Measurements from ENCODE around the gene RTL9.
A peak's percentile ranks its signal among the peaks of the same experiment; 100 is the strongest.

The RTL9 gene

GRCh38 chrX:110338935-110339334 lies 19.7 kb upstream of the RTL9 start:
- no peaks in the 10 kb centered on the region for H3K9me3 ChIP-seq
- no peak overlapping the region for H3K4me3 ChIP-seq
- no peaks in the 10 kb centered on the region for H4K20me1 ChIP-seq
- no peak for TF ChIP-seq Cebpa-rat (IDR thresholded peaks at IDR 0.05)
- peaks cover 30% of the 10 kb centered on the region for H3K27me3 ChIP-seq
- peaks cover 16% of the 10 kb centered on the region for H3K4me1 ChIP-seq
- no peaks in the 10 kb centered on the region for H3K36me3 ChIP-seq
- no peak overlapping the region for H3K9ac ChIP-seq
- H3K4me2 ChIP-seq: no peak overlapping the region
- no peak overlapping the region for H3K27ac ChIP-seq

- Histone ChIP-seq H3K4me1 (peaks cover 16% of the 10 kb centered on the region), H3K9me3 (no peaks in the 10 kb centered on the region), H3K9ac (no peak overlapping the region), H4K20me1 (no peaks in the 10 kb centered on the region), H3K36me3 (no peaks in the 10 kb centered on the region), H3K27ac (peak overlapping the region; percentile 40), H3K27me3 (peaks cover 14% of the 10 kb centered on the region; the same call in 1 of the 2 replicates), H3K4me2 (peak overlapping the region; percentile 47), H3K4me3 (no peak overlapping the region)
- no peak for TF ChIP-seq Cebpa-rat (IDR thresholded peaks at IDR 0.05)
Measured at GRCh38 chrX:110341189-110342035, 17.2 kb upstream of the RTL9 start.

- H3K4me1 ChIP-seq: peaks cover 1% of the 10 kb centered on the region; the same call in 1 of the 2 replicates
- H3K36me3 ChIP-seq: no peaks in the 10 kb centered on the region
- no peak overlapping the region for H3K9ac ChIP-seq
- no peaks in the 10 kb centered on the region for H3K9me3 ChIP-seq
- peaks cover 42% of the 10 kb centered on the region for H3K27me3 ChIP-seq
- no peak overlapping the region for H3K4me2 ChIP-seq
- no peak for TF ChIP-seq Cebpa-rat (IDR thresholded peaks at IDR 0.05)
- H3K27ac ChIP-seq: no peak overlapping the region
- no peaks in the 10 kb centered on the region for H4K20me1 ChIP-seq
- H3K4me3 ChIP-seq: no peak overlapping the region
Measured at GRCh38 chrX:110346681-110347080, 12.0 kb upstream of the RTL9 start.

- Histone ChIP-seq H3K4me3 (no peak overlapping the region), H3K27me3 (peaks cover 85% of the 10 kb centered on the region), H4K20me1 (no peaks in the 10 kb centered on the region), H3K4me1 (no peaks in the 10 kb centered on the region), H3K4me2 (no peak overlapping the region), H3K36me3 (no peaks in the 10 kb centered on the region), H3K27ac (no peak overlapping the region), H3K9me3 (no peaks in the 10 kb centered on the region), H3K9ac (no peak overlapping the region)
- no peak for TF ChIP-seq Cebpa-rat (IDR thresholded peaks at IDR 0.05)
Measured at GRCh38 chrX:110359273-110359672, 625 bp downstream of the RTL9 start.

- H3K4me1 ChIP-seq: no peaks in the 10 kb centered on the region
- H3K36me3 ChIP-seq: no peaks in the 10 kb centered on the region
- H3K27ac ChIP-seq: no peak overlapping the region
- peaks cover 88% of the 10 kb centered on the region for H3K27me3 ChIP-seq
- TF ChIP-seq Cebpa-rat (IDR thresholded peaks at IDR 0.05): no peak
- H3K4me3 ChIP-seq: no peak overlapping the region
- H3K9ac ChIP-seq: no peak overlapping the region
- no peaks in the 10 kb centered on the region for H3K9me3 ChIP-seq
- H3K4me2 ChIP-seq: no peak overlapping the region
- H4K20me1 ChIP-seq: no peaks in the 10 kb centered on the region
Measured at GRCh38 chrX:110363244-110363643, 4.6 kb downstream of the RTL9 start.

- Histone ChIP-seq H3K27ac (no peak overlapping the region), H3K9me3 (no peaks in the 10 kb centered on the region), H3K36me3 (no peaks in the 10 kb centered on the region), H4K20me1 (peaks cover 5% of the 10 kb centered on the region; the same call in 1 of the 2 replicates), H3K4me3 (no peak overlapping the region), H3K27me3 (peaks cover 94% of the 10 kb centered on the region), H3K4me2 (no peak overlapping the region), H3K9ac (no peak overlapping the region), H3K4me1 (no peaks in the 10 kb centered on the region)
- TF ChIP-seq Cebpa-rat (IDR thresholded peaks at IDR 0.05): no peak
Measured at GRCh38 chrX:110373310-110373709, 14.7 kb downstream of the RTL9 start.

GRCh38 chrX:110374559-110374958 lies 15.9 kb downstream of the RTL9 start:
- Histone ChIP-seq H3K9ac (no peak overlapping the region), H3K4me2 (no peak overlapping the region), H3K27me3 (peaks cover 96% of the 10 kb centered on the region), H3K36me3 (no peaks in the 10 kb centered on the region), H3K4me3 (no peak overlapping the region), H3K9me3 (no peaks in the 10 kb centered on the region), H3K27ac (no peak overlapping the region), H4K20me1 (peaks cover 5% of the 10 kb centered on the region; the same call in 1 of the 2 replicates), H3K4me1 (no peaks in the 10 kb centered on the region)
- no peak for TF ChIP-seq Cebpa-rat (IDR thresholded peaks at IDR 0.05)

- Histone ChIP-seq H4K20me1 (peaks cover 5% of the 10 kb centered on the region; the same call in 1 of the 2 replicates), H3K4me3 (no peak overlapping the region), H3K27me3 (peaks cover 75% of the 10 kb centered on the region), H3K36me3 (no peaks in the 10 kb centered on the region), H3K9ac (no peak overlapping the region), H3K27ac (no peak overlapping the region), H3K4me1 (no peaks in the 10 kb centered on the region), H3K4me2 (no peak overlapping the region), H3K9me3 (no peaks in the 10 kb centered on the region)
- TF ChIP-seq Cebpa-rat (IDR thresholded peaks at IDR 0.05): no peak
Measured at GRCh38 chrX:110381216-110381615, 22.6 kb downstream of the RTL9 start.

GRCh38 chrX:110383414-110383813 lies 24.8 kb downstream of the RTL9 start:
- no peak overlapping the region for H3K27ac ChIP-seq
- no peaks in the 10 kb centered on the region for H4K20me1 ChIP-seq
- H3K36me3 ChIP-seq: no peaks in the 10 kb centered on the region
- no peaks in the 10 kb centered on the region for H3K4me1 ChIP-seq
- H3K9me3 ChIP-seq: no peaks in the 10 kb centered on the region
- TF ChIP-seq Cebpa-rat (IDR thresholded peaks at IDR 0.05): no peak
- peaks cover 71% of the 10 kb centered on the region for H3K27me3 ChIP-seq
- no peak overlapping the region for H3K9ac ChIP-seq
- no peak overlapping the region for H3K4me3 ChIP-seq
- H3K4me2 ChIP-seq: no peak overlapping the region

- no peak overlapping the region for H3K9ac ChIP-seq
- H3K36me3 ChIP-seq: no peaks in the 10 kb centered on the region
- H3K4me1 ChIP-seq: no peaks in the 10 kb centered on the region
- H4K20me1 ChIP-seq: no peaks in the 10 kb centered on the region
- H3K9me3 ChIP-seq: no peaks in the 10 kb centered on the region
- TF ChIP-seq Cebpa-rat (IDR thresholded peaks at IDR 0.05): no peak
- no peak overlapping the region for H3K4me3 ChIP-seq
- no peak overlapping the region for H3K4me2 ChIP-seq
- no peak overlapping the region for H3K27ac ChIP-seq
- peaks cover 71% of the 10 kb centered on the region for H3K27me3 ChIP-seq
Measured at GRCh38 chrX:110384490-110384889, 25.8 kb downstream of the RTL9 start.
